CMK (cell line): ENCODE data around the gene ANKRD2.
"Not testable (repeated sequence)": the region's sequence is repeated elsewhere in the genome, so short reads cannot be mapped to it uniquely, and the experiment has no call there.

ENCODE experiments used
- DNase-seq: peaks from one replicate; pipeline ENCODE4 v3.0.0-alpha.2; 2010; ENCODE audit warnings: low read depth

Gene ANKRD2

GRCh38 chr10:97547271-97547600 lies 25.3 kb upstream of the ANKRD2 start:
- DNase-seq: no peak

GRCh38 chr10:97547962-97548361 lies 24.6 kb upstream of the ANKRD2 start:
- DNase-seq: no peak

GRCh38 chr10:97548828-97549455 lies 23.6 kb upstream of the ANKRD2 start:
- no peak for DNase-seq

GRCh38 chr10:97549587-97550322 lies 22.8 kb upstream of the ANKRD2 start:
- DNase-seq: no peak

- no peak for DNase-seq
These were observed 22.0 kb upstream of the ANKRD2 start for GRCh38 chr10:97550336-97551149.

- no peak for DNase-seq
These were observed 21.3 kb upstream of the ANKRD2 start for GRCh38 chr10:97551271-97551670.

GRCh38 chr10:97553575-97554031 lies 19.0 kb upstream of the ANKRD2 start:
- DNase-seq: peak; percentile 14

- DNase-seq: not testable (repeated sequence)
These were observed 18.2 kb upstream of the ANKRD2 start for GRCh38 chr10:97554336-97554735.

GRCh38 chr10:97555541-97555940 lies 17.0 kb upstream of the ANKRD2 start:
- DNase-seq: not testable (repeated sequence)

GRCh38 chr10:97560731-97561381 lies 11.7 kb upstream of the ANKRD2 start:
- DNase-seq: not testable (repeated sequence)

- DNase-seq: not testable (repeated sequence)
These were observed 11.0 kb upstream of the ANKRD2 start for GRCh38 chr10:97561386-97562077.

- DNase-seq: not testable (repeated sequence)
These were observed 10.2 kb upstream of the ANKRD2 start for GRCh38 chr10:97562329-97562728.

GRCh38 chr10:97563337-97563736 lies 9.2 kb upstream of the ANKRD2 start:
- no peak for DNase-seq

- no peak for DNase-seq
These were observed 7.8 kb upstream of the ANKRD2 start for GRCh38 chr10:97564776-97565175.

- no peak for DNase-seq
These were observed 6.1 kb upstream of the ANKRD2 start for GRCh38 chr10:97566336-97566996.

- DNase-seq: no peak
These were observed 4.7 kb upstream of the ANKRD2 start for GRCh38 chr10:97567891-97568290.

GRCh38 chr10:97570146-97570788 lies 2.3 kb upstream of the ANKRD2 start:
- DNase-seq: no peak

GRCh38 chr10:97570789-97571471 lies 1.6 kb upstream of the ANKRD2 start:
- no peak for DNase-seq

- DNase-seq: no peak
These were observed 957 bp upstream of the ANKRD2 start for GRCh38 chr10:97571622-97572021.

- DNase-seq: no peak
These were observed 442 bp downstream of the ANKRD2 start for GRCh38 chr10:97573021-97573420.
